Occipital lobe (tissue), 2 donors: ENCODE measurements around the gene CRYZ. TPM values are rescaled to one million over a fixed set of nuclear protein-coding genes. Genes with fewer than 3 reads are reported as not detected.
"Not testable (repeated sequence)": the region's sequence is repeated elsewhere in the genome, so short reads cannot be mapped to it uniquely, and the experiment has no call there.

Experiments
- DNase-seq: peaks from one replicate; lab custom pipeline; 2025; lab: John Stamatoyannopoulos, UW
- total RNA-seq: library from RNA; depleted of rRNA; stranded (reverse); fragments of >200 nt; gene quantifications from one replicate; pipeline ENCODE4 v1.2.3, GENCODE V29; 2014

Gene CRYZ
- 6.9 TPM for total RNA-seq

- peak; percentile 89 for DNase-seq
Measured at GRCh38 chr1:74732960-74733603, at the start of gene CRYZ, which contains the start of gene TYW3. TSS of gene CRYZ (minus strand) at chr1:74733050. CDS start at chr1:74724821, 8,229 bp downstream. TSS of gene TYW3 (plus strand) at chr1:74733152. CDS start at chr1:74733245, 93 bp downstream.

- no peak for DNase-seq
Measured at GRCh38 chr1:74780594-74780993, 47.7 kb upstream of the CRYZ start.

GRCh38 chr1:74779750-74780149 lies 46.9 kb upstream of the CRYZ start:
- no peak for DNase-seq

GRCh38 chr1:74777525-74777924 lies 44.7 kb upstream of the CRYZ start:
- no peak for DNase-seq

GRCh38 chr1:74775735-74776134 lies 42.9 kb upstream of the CRYZ start:
- DNase-seq = no peak

- no peak for DNase-seq
Measured at GRCh38 chr1:74773582-74773981, 40.7 kb upstream of the CRYZ start.

- no peak for DNase-seq
Measured at GRCh38 chr1:74772945-74773344, 40.1 kb upstream of the CRYZ start.

GRCh38 chr1:74771913-74772515 lies 39.2 kb upstream of the CRYZ start:
- DNase-seq = no peak

GRCh38 chr1:74767490-74767889 lies 34.6 kb upstream of the CRYZ start:
- no peak for DNase-seq

- DNase-seq = no peak
Measured at GRCh38 chr1:74766579-74766978, 33.7 kb upstream of the CRYZ start.

GRCh38 chr1:74763807-74764206 lies 31.0 kb upstream of the CRYZ start:
- DNase-seq = no peak

GRCh38 chr1:74756650-74757049 lies 23.8 kb upstream of the CRYZ start:
- DNase-seq = not testable (repeated sequence)

GRCh38 chr1:74755475-74755874 lies 22.6 kb upstream of the CRYZ start:
- DNase-seq = no peak

- no peak for DNase-seq
Measured at GRCh38 chr1:74753104-74753503, 20.3 kb upstream of the CRYZ start.

- DNase-seq = no peak
Measured at GRCh38 chr1:74748960-74749359, 16.1 kb upstream of the CRYZ start.

- DNase-seq = not testable (repeated sequence)
Measured at GRCh38 chr1:74745247-74745646, 12.4 kb upstream of the CRYZ start.

- not testable (repeated sequence) for DNase-seq
Measured at GRCh38 chr1:74740307-74740980, 7.6 kb upstream of the CRYZ start.

- DNase-seq = no peak
Measured at GRCh38 chr1:74737333-74737732, 4.5 kb upstream of the CRYZ start.

- no peak for DNase-seq
Measured at GRCh38 chr1:74733604-74734484, 994 bp upstream of the CRYZ start.

- DNase-seq = not testable (repeated sequence)
Measured at GRCh38 chr1:74732071-74732946, 541 bp downstream of the CRYZ start.
